Neuronal stem cell (in vitro differentiated cells): Measurements from ENCODE around the gene SH3PXD2A.

Experiments used
- DNase-seq: peaks from one replicate; pipeline ENCODE4 v3.0.0-alpha.2; 2013; ENCODE audit warnings: low spot score
- H2AFZ ChIP-seq: one replicate; pipeline ENCODE4 v1.6.1; 2013; ENCODE audit warnings: mild to moderate bottlenecking, low read length, inconsistent platforms
- H2AK5ac ChIP-seq: 2 replicates; pipeline ENCODE4 v1.6.1; 2013; ENCODE audit warnings: low read depth, mild to moderate bottlenecking, inconsistent platforms, low read length, moderate library complexity, mixed read lengths
- H2BK120ac ChIP-seq: 2 replicates; pipeline ENCODE4 v1.6.1; 2013; ENCODE audit warnings: low read depth, mild to moderate bottlenecking, inconsistent platforms, low read length, moderate library complexity, mixed read lengths
- H2BK12ac ChIP-seq: one replicate; pipeline ENCODE4 v1.6.1; 2013; ENCODE audit warnings: low read length, inconsistent platforms
- H2BK15ac ChIP-seq: 2 replicates; pipeline ENCODE4 v1.6.1; 2013; ENCODE audit warnings: mild to moderate bottlenecking, low read length, inconsistent platforms, mixed read lengths
- H2BK5ac ChIP-seq: one replicate; pipeline ENCODE4 v1.6.1; 2013; ENCODE audit warnings: inconsistent platforms, mild to moderate bottlenecking, low read length, moderate library complexity
- H3K14ac ChIP-seq: one replicate; pipeline ENCODE4 v1.6.1; 2013; ENCODE audit warnings: low read length, inconsistent platforms
- H3K18ac ChIP-seq: 2 replicates; pipeline ENCODE4 v1.6.1; 2013; ENCODE audit warnings: low read length, inconsistent platforms
- H3K23ac ChIP-seq: 2 replicates; pipeline ENCODE4 v1.6.1; 2013; ENCODE audit warnings: low read depth, mild to moderate bottlenecking, mixed read lengths, low read length, inconsistent platforms; ENCODE audit not compliant: poor library complexity
- H3K27ac ChIP-seq: replicated peaks from 3 replicates; pipeline ENCODE4 v1.5.1; 2013; ENCODE audit warnings: low read length, inconsistent platforms
- H3K27me3 ChIP-seq, 3 experiments: 2 replicates each; pipeline ENCODE4 v1.6.1; 2013; ENCODE audit warnings: low read length in 3 of 3, mild to moderate bottlenecking in 2 of 3, inconsistent platforms in 1 of 3, low read depth in 1 of 3, mixed read lengths in 1 of 3, moderate library complexity in 1 of 3; ENCODE audit not compliant: control insufficient read depth in 3 of 3, insufficient read depth in 3 of 3
- H3K36me3 ChIP-seq, 2 donors: replicated peaks in 1 of 2; 2 replicates each; pipeline ENCODE4 v1.6.1; 2013; ENCODE audit warnings: low read length in 2 of 2; ENCODE audit not compliant: control insufficient read depth in 2 of 2, insufficient read depth in 2 of 2
- H3K4ac ChIP-seq: 2 replicates; pipeline ENCODE4 v1.6.1; 2013; ENCODE audit warnings: inconsistent platforms, mild to moderate bottlenecking, low read length, moderate library complexity
- H3K4me1 ChIP-seq, 2 donors: 1 replicate in 1 of 2; 2 replicates in 1 of 2; pipeline ENCODE4 v1.6.1; 2013; ENCODE audit warnings: low read length in 2 of 2, low read depth in 1 of 2; ENCODE audit not compliant: control insufficient read depth in 2 of 2, insufficient read depth in 1 of 2
- H3K4me2 ChIP-seq: one replicate; pipeline ENCODE4 v1.6.1; 2013; ENCODE audit warnings: mild to moderate bottlenecking, low read length, inconsistent platforms; ENCODE audit not compliant: insufficient read depth, poor library complexity, severe bottlenecking
- H3K4me3 ChIP-seq, 2 donors: 2 replicates each; pipeline ENCODE4 v1.5.1; 2013; ENCODE audit warnings: low read length in 2 of 2, mild to moderate bottlenecking in 2 of 2, inconsistent platforms in 1 of 2, moderate library complexity in 1 of 2
- H3K79me1 ChIP-seq: one replicate; pipeline ENCODE4 v1.6.1; 2013; ENCODE audit warnings: low read depth, mild to moderate bottlenecking, inconsistent platforms, low read length, moderate library complexity
- H3K9ac ChIP-seq: one replicate; pipeline ENCODE4 v1.6.1; 2013; ENCODE audit warnings: mild to moderate bottlenecking, low read depth, low read length, inconsistent platforms; ENCODE audit not compliant: poor library complexity
- H3K9me3 ChIP-seq, 2 donors: replicated peaks in 1 of 2; 2 replicates each; pipeline versions ENCODE3 to v1.6.1; 2013; ENCODE audit warnings: low read length in 2 of 2, mild to moderate bottlenecking in 2 of 2, inconsistent platforms in 1 of 2, low read depth in 1 of 2, mixed read lengths in 1 of 2, moderate library complexity in 1 of 2; ENCODE audit not compliant: control insufficient read depth in 2 of 2, insufficient read depth in 1 of 2
- H4K8ac ChIP-seq: one replicate; pipeline ENCODE4 v1.6.1; 2013; ENCODE audit warnings: low read depth, mild to moderate bottlenecking, inconsistent platforms, low read length, moderate library complexity
- H4K91ac ChIP-seq: one replicate; pipeline ENCODE4 v1.6.1; 2013; ENCODE audit warnings: low read length, low read depth, mild to moderate bottlenecking, inconsistent platforms; ENCODE audit not compliant: poor library complexity
- WGBS, 2 donors: extraction: QIAGEN DNeasy Blood & Tissue Kit; methylation state at CpG; one replicate each; pipeline ENCODE4 v1.1.7; 2013; ENCODE audit warnings: missing lambda C conversion rate in 2 of 2, mixed read lengths in 1 of 2; ENCODE audit not compliant: insufficient read length in 2 of 2, insufficient replicate concordance in 1 of 2; ENCODE audit errors: extremely low coverage in 2 of 2; 5-methylcytosine and 5-hydroxymethylcytosine counted together

SH3PXD2A gene

GRCh38 chr10:103678178-103678526 is 177.2 kb downstream of the SH3PXD2A start:
- Histone ChIP-seq H3K9me3 (no peaks in the 10 kb centered on the region), H2BK120ac (no peak overlapping the region), H3K27me3 (no peaks in the 10 kb centered on the region), H3K79me1 (no peaks in the 10 kb centered on the region), H3K4me1 (peaks cover 11 to 14% of the 10 kb centered on the region in 2 donors), H4K91ac (peak overlapping the region; percentile 77), H3K4me2 (no peak overlapping the region), H3K36me3 (peaks cover 0 to 3% of the 10 kb centered on the region in 2 donors), H3K14ac (no peak overlapping the region), H2BK15ac (no peak overlapping the region), H3K4ac (no peak overlapping the region), H3K23ac (peak overlapping the region; percentile 4), H2BK5ac (peak overlapping the region; percentile 44), H3K9ac (no peak overlapping the region), H3K4me3 (no peak overlapping the region), H4K8ac (no peak overlapping the region), H2AFZ (peak overlapping the region; percentile 44), H3K18ac (peak overlapping the region; percentile 83), H3K27ac (no peak overlapping the region), H2BK12ac (peak overlapping the region; percentile 33), H2AK5ac (peak overlapping the region; percentile 40)
- no peak for DNase-seq
- WGBS, 2 donors: no CpG with 5 or more reads among the region's 12 CpGs

- H3K14ac ChIP-seq: no peak overlapping the region
- H3K4ac ChIP-seq: no peak overlapping the region
- H3K23ac ChIP-seq: peak overlapping the region; percentile 4
- H2BK12ac ChIP-seq: no peak overlapping the region
- peaks cover 11 to 14% of the 10 kb centered on the region in 2 donors for H3K4me1 ChIP-seq
- no peak overlapping the region for H3K27ac ChIP-seq
- WGBS, 2 donors: no CpG with 5 or more reads among the region's 13 CpGs
- peak overlapping the region; percentile 83 for H3K18ac ChIP-seq
- H2AK5ac ChIP-seq: peak overlapping the region; percentile 40
- peak overlapping the region; percentile 44 for H2AFZ ChIP-seq
- H3K36me3 ChIP-seq: peaks cover 0 to 3% of the 10 kb centered on the region in 2 donors
- H2BK5ac ChIP-seq: peak overlapping the region; percentile 44
- no peak overlapping the region for H3K4me2 ChIP-seq
- H3K4me3 ChIP-seq: no peak overlapping the region
- no peaks in the 10 kb centered on the region for H3K9me3 ChIP-seq
- H2BK120ac ChIP-seq: no peak overlapping the region
- no peaks in the 10 kb centered on the region for H3K27me3 ChIP-seq
- no peak overlapping the region for H2BK15ac ChIP-seq
- no peak overlapping the region for H4K91ac ChIP-seq
- DNase-seq: no peak
- H3K9ac ChIP-seq: no peak overlapping the region
- H4K8ac ChIP-seq: no peak overlapping the region
- no peaks in the 10 kb centered on the region for H3K79me1 ChIP-seq
These were observed 177.7 kb downstream of the SH3PXD2A start for GRCh38 chr10:103677486-103678177.

GRCh38 chr10:103676851-103677417 is 178.4 kb downstream of the SH3PXD2A start:
- Histone ChIP-seq H3K9ac (no peak overlapping the region), H3K79me1 (no peaks in the 10 kb centered on the region), H3K4ac (no peak overlapping the region), H3K23ac (no peak overlapping the region), H3K27ac (no peak overlapping the region), H4K91ac (no peak overlapping the region), H2BK120ac (no peak overlapping the region), H3K27me3 (no peaks in the 10 kb centered on the region), H3K36me3 (peaks cover 0 to 3% of the 10 kb centered on the region in 2 donors), H3K14ac (no peak overlapping the region), H3K4me3 (no peak overlapping the region), H3K4me1 (peaks cover 11 to 14% of the 10 kb centered on the region in 2 donors), H2BK15ac (peak overlapping the region; percentile 12), H2BK5ac (no peak overlapping the region), H3K9me3 (no peaks in the 10 kb centered on the region), H4K8ac (no peak overlapping the region), H3K18ac (peak overlapping the region; percentile 15), H2AK5ac (peak overlapping the region; percentile 88), H3K4me2 (no peak overlapping the region), H2BK12ac (no peak overlapping the region), H2AFZ (no peak overlapping the region)
- WGBS, 2 donors: no CpG with 5 or more reads among the region's 16 CpGs
- no peak for DNase-seq

- Histone ChIP-seq H3K27ac (peak overlapping the region; percentile 30), H3K4me1 (peaks cover 11 to 14% of the 10 kb centered on the region in 2 donors), H3K9me3 (no peaks in the 10 kb centered on the region), H3K9ac (no peak overlapping the region), H2BK12ac (peak overlapping the region; percentile 65), H3K23ac (no peak overlapping the region), H4K8ac (no peak overlapping the region), H3K79me1 (no peaks in the 10 kb centered on the region), H3K14ac (peak overlapping the region; percentile 49), H3K4ac (no peak overlapping the region), H2AK5ac (peak overlapping the region; percentile 88), H2BK15ac (peak overlapping the region; percentile 25), H2BK5ac (no peak overlapping the region), H3K36me3 (peaks cover 0 to 3% of the 10 kb centered on the region in 2 donors), H2BK120ac (no peak overlapping the region), H3K27me3 (no peaks in the 10 kb centered on the region), H3K18ac (peak overlapping the region; percentile 50), H2AFZ (no peak overlapping the region), H4K91ac (no peak overlapping the region), H3K4me2 (no peak overlapping the region), H3K4me3 (no peak overlapping the region)
- no peak for DNase-seq
- WGBS, 2 donors: no CpG with 5 or more reads among the region's 7 CpGs
These were observed 179.2 kb downstream of the SH3PXD2A start for GRCh38 chr10:103676058-103676785.
